Muscle of back (tissue), 11 donors: ENCODE results near the gene PARL. TPM values are rescaled to one million over a fixed set of nuclear protein-coding genes. Genes with fewer than 3 reads are reported as not detected.
A peak's percentile ranks its signal among the peaks of the same experiment; 100 is the strongest.
"Not testable (repeated sequence)": the region's sequence is repeated elsewhere in the genome, so short reads cannot be mapped to it uniquely, and the experiment has no call there.

ENCODE experiments used
- DNase-seq, 3 donors: peaks; one replicate each; pipeline versions ENCODE4 v3.0.0 to v3.0.0-alpha.2; 2013
- polyA plus RNA-seq, 10 donors: library from polyadenylated mRNA; unstranded; fragments of 120-200 nt; gene quantifications; one replicate each; pipeline ENCODE4 v1.2.1, GENCODE V29; 2013; ENCODE audit not compliant: insufficient read length in 10 of 10

Gene PARL
- polyA plus RNA-seq, 10 donors, result 25.0 to 39.7 (median 31.6) TPM

GRCh38 chr3:183907176-183907575 lies 22.5 kb upstream of the PARL start:
- DNase-seq, result no peak

GRCh38 chr3:183906234-183906921 lies 21.7 kb upstream of the PARL start:
- DNase-seq, result no peak

GRCh38 chr3:183904833-183905780 lies 20.4 kb upstream of the PARL start:
- DNase-seq, result no peak

GRCh38 chr3:183898028-183898431 lies 13.3 kb upstream of the PARL start:
- no peak for DNase-seq

- DNase-seq, result no peak
Observed at GRCh38 chr3:183897606-183898005, 12.9 kb upstream of the PARL start.

GRCh38 chr3:183896610-183897009 lies 11.9 kb upstream of the PARL start:
- no peak for DNase-seq

- DNase-seq, result no peak
Observed at GRCh38 chr3:183896184-183896583, 11.5 kb upstream of the PARL start.

GRCh38 chr3:183895774-183896173 lies 11.1 kb upstream of the PARL start:
- DNase-seq, result no peak

GRCh38 chr3:183895296-183895695 lies 10.6 kb upstream of the PARL start:
- peak; percentile 18 to 53 (median 41) for DNase-seq

GRCh38 chr3:183892610-183893214 lies 8.0 kb upstream of the PARL start:
- DNase-seq, result no peak

- no peak for DNase-seq
Observed at GRCh38 chr3:183885766-183886165, 1.1 kb upstream of the PARL start.

- no peak for DNase-seq
Observed at GRCh38 chr3:183884097-183884426, 618 bp downstream of the PARL start.

- DNase-seq, result no peak
Observed at GRCh38 chr3:183883291-183884096, 1.2 kb downstream of the PARL start.

GRCh38 chr3:183880121-183880520 lies 4.6 kb downstream of the PARL start:
- DNase-seq, result no peak

GRCh38 chr3:183879243-183879642 lies 5.4 kb downstream of the PARL start:
- DNase-seq, result no peak

- peak in 2 of 3 donors; percentile 18 to 29 for DNase-seq
Observed at GRCh38 chr3:183878071-183878470, 6.6 kb downstream of the PARL start.

GRCh38 chr3:183877227-183877626 lies 7.5 kb downstream of the PARL start:
- DNase-seq, result not testable (repeated sequence)

- DNase-seq, result no peak
Observed at GRCh38 chr3:183875411-183875810, 9.3 kb downstream of the PARL start.

GRCh38 chr3:183873914-183874313 lies 10.8 kb downstream of the PARL start:
- DNase-seq, result no peak

GRCh38 chr3:183871541-183871940 lies 13.1 kb downstream of the PARL start:
- no peak for DNase-seq

GRCh38 chr3:183870563-183870962 lies 14.1 kb downstream of the PARL start:
- DNase-seq, result no peak

- no peak for DNase-seq
Observed at GRCh38 chr3:183868796-183869195, 15.9 kb downstream of the PARL start.
